Upper lobe of right lung (tissue), 1 donor: ENCODE data around the gene LRRC41. TPM values are rescaled to one million over a fixed set of nuclear protein-coding genes. Genes with fewer than 3 reads are reported as not detected.

ENCODE experiments used
- ATAC-seq: fragments of 200-7000 bp; cut with Tn5 transposase; one replicate; pipeline ENCODE4 v1.9.1; 2020; ENCODE audit warnings: mild to moderate bottlenecking, moderate library complexity
- DNase-seq: peaks from one replicate; pipeline ENCODE4 v3.0.0-alpha.2; 2020
- H3K27ac ChIP-seq: fragments of 200-600 bp; one replicate; pipeline ENCODE4 v1.8.0; 2022
- H3K27me3 ChIP-seq: fragments of 200-600 bp; one replicate; pipeline ENCODE4 v1.8.0; 2022; ENCODE audit warnings: mild to moderate bottlenecking
- H3K36me3 ChIP-seq: fragments of 200-600 bp; one replicate; pipeline ENCODE4 v1.8.0; 2022
- H3K4me1 ChIP-seq: fragments of 200-600 bp; one replicate; pipeline ENCODE4 v1.8.0; 2022
- H3K4me3 ChIP-seq: fragments of 200-600 bp; one replicate; pipeline ENCODE4 v1.8.0; 2022; ENCODE audit warnings: mild to moderate bottlenecking
- H3K9me3 ChIP-seq: fragments of 200-600 bp; one replicate; pipeline ENCODE4 v1.8.0; 2022
- intact Hi-C: fragments of 100-400 bp; cut with DNase I; formaldehyde crosslinking; loops from one replicate; pipeline ENCODE4 v1.11.0; 2022
- total RNA-seq: library from RNA; stranded (reverse); fragmentation: NEBNext Ultra II Directional; extraction: Animal tissue kit (Norgen Biotek cat#: 25700); gene quantifications from one replicate; pipeline ENCODE4 v1.2.1, GENCODE V29; 2021
- TF ChIP-seq, protein P1 (sequence below): fragments of 200-600 bp; IDR thresholded peaks from one replicate; pipeline ENCODE4 v1.8.0; 2022; ENCODE audit warnings: antibody characterized with exemption
- donor health status: DM: no; HTN: yes; CAD: no; lungs with severe emphysema.

LRRC41 gene
- total RNA-seq, 1 donor from 2014 or later: 53.6 TPM

DNA sequence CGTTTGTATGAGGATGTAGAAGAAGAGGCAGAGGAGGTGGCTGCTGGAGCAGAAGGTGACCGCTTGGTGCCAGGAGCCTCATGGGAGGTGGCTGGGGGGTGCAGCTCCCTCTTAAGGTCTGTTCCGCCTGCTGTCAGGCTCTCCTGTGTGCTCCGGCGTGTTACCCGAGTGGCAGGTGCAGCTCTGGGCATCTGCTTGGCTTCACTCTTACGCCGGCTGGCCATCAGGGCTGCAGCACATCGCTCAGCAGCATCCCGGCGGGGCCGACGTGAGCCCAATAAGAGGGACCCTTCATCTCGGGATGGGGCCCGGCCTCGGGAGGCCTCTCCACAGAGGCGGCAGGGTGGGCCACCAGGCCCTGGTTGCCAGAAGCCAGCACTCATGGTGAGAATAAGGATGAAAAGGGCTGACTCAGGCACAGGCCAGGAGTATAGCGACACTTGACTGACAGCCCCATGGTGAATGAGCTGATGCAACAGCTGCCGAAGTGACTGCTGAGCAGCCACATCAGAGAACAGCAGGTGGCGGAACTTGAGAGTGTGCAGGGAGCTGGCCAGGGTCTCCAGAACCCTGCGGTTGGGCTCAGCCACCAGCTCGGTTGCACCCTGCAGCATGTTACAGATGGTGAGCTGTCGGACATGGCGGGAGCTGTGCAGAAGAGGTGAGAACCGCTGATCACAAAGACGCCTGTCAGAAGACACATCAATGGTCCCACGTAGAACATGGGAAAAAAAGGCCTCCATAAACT is 17.5 kb downstream of the LRRC41 start:
- no peaks in the 10 kb centered on the region for H3K27me3 ChIP-seq
- no peak overlapping the region for H3K4me3 ChIP-seq
- intact Hi-C loops: no loop called here
- no peak overlapping the region for H3K27ac ChIP-seq
- no peaks in the 10 kb centered on the region for H3K9me3 ChIP-seq
- peaks cover 6% of the 10 kb centered on the region for H3K4me1 ChIP-seq
- DNase-seq (peak; percentile 57), ATAC-seq (no peak)
- H3K36me3 ChIP-seq: peaks cover 62% of the 10 kb centered on the region
- TF ChIP-seq, protein P1, sequence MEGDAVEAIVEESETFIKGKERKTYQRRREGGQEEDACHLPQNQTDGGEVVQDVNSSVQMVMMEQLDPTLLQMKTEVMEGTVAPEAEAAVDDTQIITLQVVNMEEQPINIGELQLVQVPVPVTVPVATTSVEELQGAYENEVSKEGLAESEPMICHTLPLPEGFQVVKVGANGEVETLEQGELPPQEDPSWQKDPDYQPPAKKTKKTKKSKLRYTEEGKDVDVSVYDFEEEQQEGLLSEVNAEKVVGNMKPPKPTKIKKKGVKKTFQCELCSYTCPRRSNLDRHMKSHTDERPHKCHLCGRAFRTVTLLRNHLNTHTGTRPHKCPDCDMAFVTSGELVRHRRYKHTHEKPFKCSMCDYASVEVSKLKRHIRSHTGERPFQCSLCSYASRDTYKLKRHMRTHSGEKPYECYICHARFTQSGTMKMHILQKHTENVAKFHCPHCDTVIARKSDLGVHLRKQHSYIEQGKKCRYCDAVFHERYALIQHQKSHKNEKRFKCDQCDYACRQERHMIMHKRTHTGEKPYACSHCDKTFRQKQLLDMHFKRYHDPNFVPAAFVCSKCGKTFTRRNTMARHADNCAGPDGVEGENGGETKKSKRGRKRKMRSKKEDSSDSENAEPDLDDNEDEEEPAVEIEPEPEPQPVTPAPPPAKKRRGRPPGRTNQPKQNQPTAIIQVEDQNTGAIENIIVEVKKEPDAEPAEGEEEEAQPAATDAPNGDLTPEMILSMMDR: no peak

DNA sequence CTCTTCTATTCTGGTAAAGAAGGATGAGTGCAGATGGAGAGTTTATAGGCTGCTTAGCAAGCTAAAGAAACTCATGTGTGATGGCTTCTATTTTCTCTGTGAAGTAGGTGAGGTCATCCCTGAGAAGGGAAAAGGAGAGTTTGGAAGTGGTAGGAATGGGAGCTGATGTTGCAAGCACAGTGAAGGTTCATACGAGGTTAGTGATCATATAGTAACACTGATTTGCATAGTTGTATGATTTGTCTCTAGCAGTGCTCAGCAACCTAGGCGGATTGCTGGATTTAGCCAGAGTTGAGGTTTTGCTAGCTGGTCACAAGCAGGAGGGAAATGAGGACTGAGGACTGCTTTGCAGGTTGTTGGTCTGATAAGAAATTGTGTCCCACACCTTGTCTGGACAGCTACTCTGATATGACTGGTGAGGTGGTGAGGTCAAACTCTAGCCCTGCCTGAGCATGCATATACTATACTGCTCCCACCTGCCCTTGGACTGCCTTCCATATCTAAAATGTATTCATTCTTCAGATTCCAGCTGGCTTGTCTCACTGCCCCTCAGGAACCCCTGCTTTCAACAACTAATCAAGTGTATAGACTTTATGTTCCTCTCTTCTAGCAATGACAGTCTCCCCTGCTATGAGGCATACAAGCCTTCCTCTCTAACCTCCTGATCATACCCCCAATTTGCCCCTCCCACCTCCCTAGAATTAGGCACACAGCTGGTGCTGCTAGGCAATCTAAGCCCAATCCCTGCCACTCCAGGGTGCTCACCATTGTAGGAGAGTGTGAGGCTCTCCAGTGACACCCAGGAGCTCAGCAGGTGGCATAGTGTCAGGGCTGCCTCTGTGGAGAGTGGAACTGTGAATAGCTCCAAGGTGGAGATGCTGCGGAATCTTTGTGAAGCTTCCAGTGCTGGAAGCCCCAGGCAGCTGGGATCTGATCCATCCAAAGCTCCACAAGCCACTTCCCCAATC is 18.5 kb downstream of the LRRC41 start:
- H3K36me3 ChIP-seq: peaks cover 69% of the 10 kb centered on the region
- no peaks in the 10 kb centered on the region for H3K9me3 ChIP-seq

GRCh38 chr1:46284058-46284457 is 19.4 kb downstream of the LRRC41 start:
- no peaks in the 10 kb centered on the region for H3K27me3 ChIP-seq
- ATAC-seq (no peak), DNase-seq (no peak)
- intact Hi-C loops: no loop called here
- H3K4me3 ChIP-seq: no peak overlapping the region
- no peak overlapping the region for H3K27ac ChIP-seq
- peaks cover 77% of the 10 kb centered on the region for H3K36me3 ChIP-seq
- TF ChIP-seq, protein P1: no peak
- H3K9me3 ChIP-seq: no peaks in the 10 kb centered on the region
- H3K4me1 ChIP-seq: peaks cover 6% of the 10 kb centered on the region

More for the DNA sequence above, 18.5 kb downstream of the LRRC41 start:
- Histone ChIP-seq H3K27me3 (no peaks in the 10 kb centered on the region), H3K27ac (no peak overlapping the region), H3K4me1 (peaks cover 6% of the 10 kb centered on the region), H3K4me3 (no peak overlapping the region)
- intact Hi-C loops: no loop called here
- no peak for DNase-seq
- TF ChIP-seq, protein P1: no peak
- ATAC-seq: no peak

DNA sequence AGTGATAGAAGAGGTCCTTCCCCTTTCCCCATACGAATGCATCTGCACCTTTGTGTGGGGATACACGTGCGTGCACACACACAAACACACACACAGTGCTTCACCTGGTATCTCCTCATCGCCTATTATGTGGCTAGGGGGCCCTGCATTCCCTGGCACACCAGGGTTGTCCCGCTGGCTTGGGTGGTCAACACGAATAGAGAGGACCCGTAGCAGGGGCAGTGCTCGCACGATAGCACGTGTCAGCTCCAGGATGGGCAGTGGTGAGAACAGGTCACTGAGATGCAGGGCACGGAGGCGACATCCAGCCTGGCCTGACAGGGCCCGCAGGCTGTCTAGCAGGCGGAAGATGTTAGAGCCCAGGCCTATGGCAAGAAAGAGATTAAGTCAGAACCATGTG is 22.4 kb downstream of the LRRC41 start:
- no peaks in the 10 kb centered on the region for H3K27me3 ChIP-seq
- TF ChIP-seq, protein P1: no peak
- DNase-seq: no peak
- peaks cover 78% of the 10 kb centered on the region for H3K36me3 ChIP-seq
- no peak overlapping the region for H3K27ac ChIP-seq
- intact Hi-C loops: no loop called here
- no peaks in the 10 kb centered on the region for H3K4me1 ChIP-seq
- H3K9me3 ChIP-seq: no peaks in the 10 kb centered on the region
- no peak for ATAC-seq
- no peak overlapping the region for H3K4me3 ChIP-seq

DNA sequence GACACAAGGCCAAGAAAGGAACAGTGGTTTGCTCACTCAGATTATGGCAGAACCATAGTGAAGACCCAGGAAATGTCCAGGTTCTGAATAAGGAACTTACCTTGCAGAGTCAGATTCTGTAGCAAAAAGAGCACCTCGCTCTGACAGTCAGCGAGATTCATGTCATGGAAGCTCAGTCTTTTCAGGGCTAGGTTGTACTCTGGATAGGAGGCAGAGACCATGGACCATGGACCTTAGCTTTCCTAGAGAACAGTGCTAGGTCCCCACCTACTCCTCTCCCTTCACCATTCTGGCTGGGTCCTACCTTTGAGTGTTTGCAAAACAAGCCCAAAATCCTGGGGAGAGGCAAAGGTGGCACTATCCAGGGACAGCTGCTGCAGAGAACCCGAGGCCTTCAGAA is 23.3 kb downstream of the LRRC41 start:
- H3K27ac ChIP-seq: no peak overlapping the region
- no peak overlapping the region for H3K4me3 ChIP-seq
- no peak for ATAC-seq
- H3K9me3 ChIP-seq: no peaks in the 10 kb centered on the region
- no peaks in the 10 kb centered on the region for H3K4me1 ChIP-seq
- H3K36me3 ChIP-seq: peaks cover 69% of the 10 kb centered on the region
- no peaks in the 10 kb centered on the region for H3K27me3 ChIP-seq
- no peak for DNase-seq
- intact Hi-C loops: no loop called here
- TF ChIP-seq, protein P1: no peak
